ENCODE data around the gene TLL2.

- TF ChIP-seq, protein P1, sequence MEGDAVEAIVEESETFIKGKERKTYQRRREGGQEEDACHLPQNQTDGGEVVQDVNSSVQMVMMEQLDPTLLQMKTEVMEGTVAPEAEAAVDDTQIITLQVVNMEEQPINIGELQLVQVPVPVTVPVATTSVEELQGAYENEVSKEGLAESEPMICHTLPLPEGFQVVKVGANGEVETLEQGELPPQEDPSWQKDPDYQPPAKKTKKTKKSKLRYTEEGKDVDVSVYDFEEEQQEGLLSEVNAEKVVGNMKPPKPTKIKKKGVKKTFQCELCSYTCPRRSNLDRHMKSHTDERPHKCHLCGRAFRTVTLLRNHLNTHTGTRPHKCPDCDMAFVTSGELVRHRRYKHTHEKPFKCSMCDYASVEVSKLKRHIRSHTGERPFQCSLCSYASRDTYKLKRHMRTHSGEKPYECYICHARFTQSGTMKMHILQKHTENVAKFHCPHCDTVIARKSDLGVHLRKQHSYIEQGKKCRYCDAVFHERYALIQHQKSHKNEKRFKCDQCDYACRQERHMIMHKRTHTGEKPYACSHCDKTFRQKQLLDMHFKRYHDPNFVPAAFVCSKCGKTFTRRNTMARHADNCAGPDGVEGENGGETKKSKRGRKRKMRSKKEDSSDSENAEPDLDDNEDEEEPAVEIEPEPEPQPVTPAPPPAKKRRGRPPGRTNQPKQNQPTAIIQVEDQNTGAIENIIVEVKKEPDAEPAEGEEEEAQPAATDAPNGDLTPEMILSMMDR (IDR thresholded peaks at IDR 0.05): no peak
- TF ChIP-seq EP300 (IDR thresholded peaks at IDR 0.05): no peak
- TF ChIP-seq POLR2AphosphoS5 (IDR thresholded peaks at IDR 0.05): no peak
Measured at GRCh38 chr10:96419351-96419750, 94.4 kb downstream of the TLL2 start.

All from upper lobe of left lung (tissue), 4 donors.